ENCODE results near the gene MISP. TPM values are rescaled to one million over a fixed set of nuclear protein-coding genes. Genes with fewer than 3 reads are reported as not detected.

MISP gene
- total RNA-seq, 2 donors from 2014 or later: 0.50 TPM; not detected in 1

- Mint-ChIP-seq H3K36me3 (no peaks in the 10 kb centered on the region), H3K27ac (no peak overlapping the region), H3K9me3 (no peaks in the 10 kb centered on the region)
- no peak for ATAC-seq
- no peak for DNase-seq (ENCODE audit: low spot score in 2 of 2)
Observed at GRCh38 chr19:752652-753517, 2.0 kb downstream of the MISP start.

GRCh38 chr19:754530-754929, 3.6 kb downstream of the MISP start:
- DNase-seq (ENCODE audit: low spot score in 2 of 2): no peak
- Mint-ChIP-seq H3K27ac (no peak overlapping the region), H3K9me3 (peaks cover under 1 to 2% of the 10 kb centered on the region in 2 donors), H3K36me3 (peaks cover 2 to 6% of the 10 kb centered on the region in 2 donors)
- no peak for ATAC-seq

GRCh38 chr19:755063-755462, 4.2 kb downstream of the MISP start:
- Mint-ChIP-seq H3K36me3 (peaks cover 6 to 10% of the 10 kb centered on the region in 2 donors), H3K27ac (no peak overlapping the region), H3K9me3 (peaks cover 3 to 5% of the 10 kb centered on the region in 2 donors)
- DNase-seq (ENCODE audit: low spot score in 2 of 2) (no peak), ATAC-seq (no peak)

- Mint-ChIP-seq H3K9me3 (peaks cover 3 to 5% of the 10 kb centered on the region in 2 donors), H3K27ac (no peak overlapping the region), H3K36me3 (peaks cover 6 to 10% of the 10 kb centered on the region in 2 donors)
- DNase-seq (ENCODE audit: low spot score in 2 of 2) (peak in 1 of 2 donors; percentile 72), ATAC-seq (peak; percentile 89 to 93)
Observed at GRCh38 chr19:756236-756635, 5.3 kb downstream of the MISP start.

- Mint-ChIP-seq H3K9me3 (peaks cover 3 to 5% of the 10 kb centered on the region in 2 donors), H3K36me3 (peaks cover 6 to 10% of the 10 kb centered on the region in 2 donors)
- ATAC-seq: no peak
Observed at GRCh38 chr19:756821-757688, 6.1 kb downstream of the MISP start.

GRCh38 chr19:757811-758668, 7.1 kb downstream of the MISP start:
- no peak for DNase-seq (ENCODE audit: low spot score in 2 of 2)
- no peak overlapping the region for H3K27ac Mint-ChIP-seq
- no peak for ATAC-seq
- peaks cover 3 to 5% of the 10 kb centered on the region in 2 donors for H3K9me3 Mint-ChIP-seq
- peaks cover 6 to 10% of the 10 kb centered on the region in 2 donors for H3K36me3 Mint-ChIP-seq

More at GRCh38 chr19:756821-757688, 6.1 kb downstream of the MISP start:
- H3K27ac Mint-ChIP-seq: no peak overlapping the region
- DNase-seq (ENCODE audit: low spot score in 2 of 2): no peak

- H3K36me3 Mint-ChIP-seq: peaks cover 6 to 8% of the 10 kb centered on the region in 2 donors
- no peak for ATAC-seq
- H3K9me3 Mint-ChIP-seq: peaks cover 3 to 5% of the 10 kb centered on the region in 2 donors
- H3K27ac Mint-ChIP-seq: no peak overlapping the region
- DNase-seq (ENCODE audit: low spot score in 2 of 2): no peak
Observed at GRCh38 chr19:763181-763580, 12.3 kb downstream of the MISP start.

GRCh38 chr19:763869-764268, 13.0 kb downstream of the MISP start:
- H3K27ac Mint-ChIP-seq: no peak overlapping the region
- ATAC-seq (no peak), DNase-seq (ENCODE audit: low spot score in 2 of 2) (no peak)
- peaks cover 3 to 5% of the 10 kb centered on the region in 2 donors for H3K9me3 Mint-ChIP-seq
- peaks cover 5 to 6% of the 10 kb centered on the region in 2 donors for H3K36me3 Mint-ChIP-seq

- H3K27ac Mint-ChIP-seq: no peak overlapping the region
- DNase-seq (ENCODE audit: low spot score in 2 of 2): no peak
- ATAC-seq: no peak
- H3K9me3 Mint-ChIP-seq: peaks cover 3 to 5% of the 10 kb centered on the region in 2 donors
- H3K36me3 Mint-ChIP-seq: peaks cover 5 to 6% of the 10 kb centered on the region in 2 donors
Observed at GRCh38 chr19:764301-764700, 13.4 kb downstream of the MISP start.

GRCh38 chr19:765179-765738, 14.3 kb downstream of the MISP start:
- Mint-ChIP-seq H3K9me3 (no peaks in the 10 kb centered on the region), H3K27ac (no peak overlapping the region), H3K36me3 (no peaks in the 10 kb centered on the region)
- ATAC-seq (no peak), DNase-seq (ENCODE audit: low spot score in 2 of 2) (no peak)

- Mint-ChIP-seq H3K36me3 (no peaks in the 10 kb centered on the region), H3K27ac (no peak overlapping the region), H3K9me3 (no peaks in the 10 kb centered on the region)
- DNase-seq (ENCODE audit: low spot score in 2 of 2) (no peak), ATAC-seq (no peak)
Observed at GRCh38 chr19:768424-768823, 17.5 kb downstream of the MISP start.

- DNase-seq (ENCODE audit: low spot score in 2 of 2) (no peak), ATAC-seq (no peak)
- Mint-ChIP-seq H3K27ac (no peak overlapping the region), H3K36me3 (no peaks in the 10 kb centered on the region), H3K9me3 (no peaks in the 10 kb centered on the region)
Observed at GRCh38 chr19:769616-770015, 18.7 kb downstream of the MISP start.

GRCh38 chr19:771332-771785, 20.4 kb downstream of the MISP start:
- no peaks in the 10 kb centered on the region for H3K9me3 Mint-ChIP-seq
- H3K36me3 Mint-ChIP-seq: no peaks in the 10 kb centered on the region
- ATAC-seq (peak; percentile 51 to 69), DNase-seq (ENCODE audit: low spot score in 2 of 2) (peak in 1 of 2 donors; percentile 37)
- no peak overlapping the region for H3K27ac Mint-ChIP-seq

GRCh38 chr19:772063-772462, 21.2 kb downstream of the MISP start:
- no peak for ATAC-seq
- DNase-seq (ENCODE audit: low spot score in 2 of 2): no peak
- Mint-ChIP-seq H3K9me3 (no peaks in the 10 kb centered on the region), H3K27ac (no peak overlapping the region), H3K36me3 (no peaks in the 10 kb centered on the region)

- DNase-seq (ENCODE audit: low spot score in 2 of 2) (no peak), ATAC-seq (no peak)
- no peak overlapping the region for H3K27ac Mint-ChIP-seq
Observed at GRCh38 chr19:772730-773436, 22.0 kb downstream of the MISP start.

More at GRCh38 chr19:772730-773436, 22.0 kb downstream of the MISP start:
- no peaks in the 10 kb centered on the region for H3K9me3 Mint-ChIP-seq
- H3K36me3 Mint-ChIP-seq: no peaks in the 10 kb centered on the region
